Measurements from ENCODE around the gene NADK2.

The NADK2 gene

GRCh38 chr5:36170832-36171424, 70.8 kb downstream of the NADK2 start:
- no peak overlapping the region for H3K4me3 ChIP-seq (replicated peaks in 1 of 2; ENCODE audit: low read depth in 2 of 2, low read length in 2 of 2)
- no peak for TF ChIP-seq CTCF (IDR thresholded peaks at IDR 0.05; ENCODE audit: low read depth, low read length)
- DNase-seq (ENCODE audit: low read depth in 2 of 2): no peak

- no peak overlapping the region for H3K4me3 ChIP-seq (replicated peaks in 1 of 2; ENCODE audit: low read depth in 2 of 2, low read length in 2 of 2)
- no peak for TF ChIP-seq CTCF (IDR thresholded peaks at IDR 0.05; ENCODE audit: low read depth, low read length)
- DNase-seq (ENCODE audit: low read depth in 2 of 2): no peak
Measured at GRCh38 chr5:36168737-36169136, 73.0 kb downstream of the NADK2 start.

- DNase-seq (ENCODE audit: low read depth in 2 of 2): no peak
- H3K4me3 ChIP-seq (replicated peaks in 1 of 2; ENCODE audit: low read depth in 2 of 2, low read length in 2 of 2): no peak overlapping the region
- TF ChIP-seq CTCF (IDR thresholded peaks at IDR 0.05; ENCODE audit: low read depth, low read length): no peak
Measured at GRCh38 chr5:36164461-36164860, 77.3 kb downstream of the NADK2 start.

- DNase-seq (ENCODE audit: low read depth in 2 of 2): no peak
- no peak for TF ChIP-seq CTCF (IDR thresholded peaks at IDR 0.05; ENCODE audit: low read depth, low read length)
- H3K4me3 ChIP-seq (replicated peaks in 1 of 2; ENCODE audit: low read depth in 2 of 2, low read length in 2 of 2): no peak overlapping the region
Measured at GRCh38 chr5:36162810-36163486, 78.8 kb downstream of the NADK2 start.

- no peak overlapping the region for H3K4me3 ChIP-seq (replicated peaks in 1 of 2; ENCODE audit: low read depth in 2 of 2, low read length in 2 of 2)
- DNase-seq (ENCODE audit: low read depth in 2 of 2): no peak
- no peak for TF ChIP-seq CTCF (IDR thresholded peaks at IDR 0.05; ENCODE audit: low read depth, low read length)
Measured at GRCh38 chr5:36161361-36161760, 80.4 kb downstream of the NADK2 start.

GRCh38 chr5:36160617-36161016, 81.1 kb downstream of the NADK2 start:
- DNase-seq (ENCODE audit: low read depth in 2 of 2): no peak
- no peak for TF ChIP-seq CTCF (IDR thresholded peaks at IDR 0.05; ENCODE audit: low read depth, low read length)

More at GRCh38 chr5:36160617-36161016, 81.1 kb downstream of the NADK2 start:
- no peak overlapping the region for H3K4me3 ChIP-seq (replicated peaks in 1 of 2; ENCODE audit: low read depth in 2 of 2, low read length in 2 of 2)
